Ecto neural progenitor cell (in vitro differentiated cells): ENCODE data around the gene LGR5.

Source experiments
- DNase-seq: peaks from one replicate; pipeline ENCODE4 v3.0.0-alpha.2; 2018; ENCODE audit warnings: low spot score

Gene LGR5

DNA sequence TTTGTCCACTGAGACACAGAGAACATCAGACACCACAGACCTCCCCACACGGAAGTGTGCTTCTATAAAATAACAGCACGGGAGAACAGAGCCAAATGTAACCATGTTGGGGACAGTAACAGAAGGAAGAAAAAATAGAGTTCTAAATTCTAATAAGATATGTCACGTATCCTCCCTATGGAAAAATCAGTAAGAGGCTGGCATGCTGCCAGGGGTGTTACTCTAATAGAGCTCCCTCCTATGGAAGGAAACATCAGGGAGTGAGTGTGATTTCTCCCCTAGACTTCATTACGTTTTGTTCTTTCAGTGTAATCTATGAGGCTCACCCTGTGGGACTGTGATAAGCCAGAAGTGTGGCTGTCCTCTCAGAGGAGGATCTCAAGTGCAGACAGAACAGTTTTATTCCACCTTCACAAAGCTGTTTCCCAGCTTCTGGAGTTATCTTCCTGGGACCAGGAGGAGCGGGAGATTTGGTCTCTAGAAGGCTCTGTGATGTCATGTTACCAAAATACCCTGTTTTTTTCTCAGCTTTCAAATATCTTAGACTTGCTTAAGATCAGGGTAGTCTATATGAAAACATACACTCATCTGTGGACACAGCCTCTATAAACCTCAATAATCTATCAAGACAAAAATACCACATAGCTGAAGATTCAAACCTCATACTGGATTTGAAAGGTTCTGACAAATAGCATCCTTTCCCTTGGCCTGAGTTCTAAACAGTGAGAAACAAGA, 154.8 kb downstream of the LGR5 start:
- DNase-seq: no peak

DNA sequence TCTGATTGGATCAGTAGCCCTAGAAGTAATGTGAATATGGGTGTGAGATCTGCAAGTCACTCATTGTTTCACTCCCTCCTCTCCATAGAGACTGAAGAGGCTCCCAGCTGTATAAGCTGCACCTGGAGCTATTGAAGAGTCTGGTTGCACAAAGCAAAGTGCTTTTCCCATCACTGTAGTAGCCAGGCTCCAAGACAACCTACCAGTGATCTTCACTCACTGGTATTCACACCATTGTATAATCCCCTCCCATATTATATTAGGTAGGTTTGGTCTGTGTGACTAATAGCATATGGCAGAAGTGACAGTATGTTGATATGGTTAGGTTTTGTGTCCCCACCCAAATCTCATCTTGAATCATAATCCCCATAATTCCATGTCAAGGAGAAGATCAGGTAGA, 159.6 kb downstream of the LGR5 start:
- no peak for DNase-seq

DNA sequence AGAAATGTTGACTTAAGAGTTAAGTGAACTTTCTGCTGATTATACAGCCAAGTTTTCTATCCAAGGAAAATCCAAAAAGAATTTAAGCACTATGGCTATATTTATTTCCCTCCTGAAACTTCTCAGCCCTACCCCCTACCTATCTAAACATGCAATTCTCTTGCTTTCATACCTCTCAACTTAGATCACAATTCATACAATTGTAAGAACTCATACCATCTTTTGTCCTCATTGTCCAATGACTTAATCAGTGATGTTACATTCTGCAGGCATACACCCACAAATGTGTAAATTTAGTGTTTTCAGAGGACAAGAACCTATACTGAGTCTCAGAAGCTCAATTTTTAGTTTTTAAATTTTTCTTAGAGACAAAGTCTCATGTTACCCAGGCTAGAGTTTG, 161.9 kb downstream of the LGR5 start:
- no peak for DNase-seq

DNA sequence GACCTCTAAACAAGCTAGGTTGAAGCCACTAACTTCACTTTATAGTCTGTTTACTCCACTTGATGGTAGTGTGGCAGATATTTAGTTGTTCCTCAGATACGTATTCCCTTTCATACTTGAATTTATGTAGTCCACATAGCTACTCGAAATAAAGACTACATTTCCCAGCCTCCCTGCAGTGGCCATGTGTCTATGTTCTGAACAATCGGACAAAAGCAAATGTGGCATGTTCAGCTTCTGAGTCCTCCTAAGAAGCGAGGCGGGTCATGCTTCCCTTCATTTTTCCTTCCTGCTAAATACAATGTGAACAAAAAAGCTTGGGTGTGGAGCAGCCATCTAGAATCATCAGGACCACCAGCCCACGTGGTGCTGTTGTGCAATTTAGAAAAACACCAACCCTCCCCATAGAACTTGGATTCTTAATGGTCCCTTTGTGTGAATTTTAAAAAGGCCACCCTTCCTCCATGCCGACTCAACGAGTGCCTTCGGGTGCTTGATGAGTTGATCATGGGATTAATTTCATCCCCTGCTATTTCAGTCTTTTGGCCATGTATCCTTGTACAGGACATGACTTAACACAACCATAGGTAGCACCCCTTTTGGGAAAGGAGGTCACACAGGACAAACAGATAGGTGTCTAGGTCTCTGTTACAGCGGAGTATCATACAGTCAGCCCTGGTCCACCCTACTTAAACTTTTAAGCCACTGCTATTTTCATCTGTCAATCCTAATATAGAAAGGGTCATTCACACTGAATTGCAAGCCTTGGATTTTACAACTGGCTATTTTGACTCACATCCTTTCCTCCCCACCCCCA, 163.4 kb downstream of the LGR5 start:
- DNase-seq: no peak

DNA sequence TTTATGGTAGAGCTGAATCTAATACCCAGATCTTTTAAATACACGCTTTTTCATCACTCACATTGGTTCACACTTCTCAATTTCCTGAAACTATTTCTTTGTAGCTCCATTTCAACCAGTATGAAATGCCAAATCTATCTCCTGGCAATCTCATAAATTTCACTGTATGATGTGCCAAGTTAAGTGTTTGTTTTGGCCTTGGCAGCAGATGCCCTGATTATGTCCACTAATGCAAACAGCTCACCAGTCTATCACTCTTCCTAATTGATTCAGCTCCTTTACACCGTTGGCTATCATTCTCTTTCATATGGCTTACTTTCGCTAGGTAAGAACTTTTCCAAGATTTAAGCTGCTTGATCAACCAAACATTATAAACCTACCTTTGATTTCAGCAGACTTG, 165.4 kb downstream of the LGR5 start:
- no peak for DNase-seq

DNA sequence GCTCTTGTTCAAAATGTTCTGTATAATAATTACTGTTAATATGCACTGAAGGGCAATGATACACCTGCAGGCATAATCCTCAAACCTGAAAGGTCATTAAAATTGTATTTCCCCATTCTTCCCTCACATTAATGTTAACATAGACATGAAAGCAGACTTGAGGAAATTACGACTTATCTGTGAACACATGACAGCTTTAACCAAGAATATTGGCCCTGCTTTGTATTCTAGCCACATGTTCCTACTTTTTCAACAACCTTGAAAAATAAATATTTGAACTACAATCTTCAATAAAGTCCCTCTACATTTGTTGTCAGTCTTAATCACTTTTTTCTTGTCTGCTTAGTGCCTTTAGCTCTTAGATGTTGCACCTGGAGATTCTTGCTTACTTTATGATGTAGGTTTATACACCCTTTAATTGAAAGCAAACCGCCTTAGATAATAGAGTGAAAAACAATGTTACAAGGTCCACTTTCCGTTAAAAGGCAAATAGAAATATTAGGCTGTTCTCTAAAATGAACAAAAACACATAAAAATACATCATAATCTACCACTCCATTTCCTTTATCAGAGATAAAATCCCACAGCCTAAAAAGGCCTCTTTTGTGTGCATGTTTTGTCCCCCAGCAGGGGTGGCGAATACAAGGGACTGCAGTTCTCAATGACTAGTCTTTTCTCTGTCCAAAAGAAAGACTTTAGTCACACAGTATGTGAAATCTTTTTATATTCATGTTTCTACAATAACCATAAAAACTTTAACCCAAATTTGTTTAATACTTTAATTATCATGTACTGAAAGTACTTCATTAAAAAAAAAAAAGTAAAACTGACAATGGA, 168.1 kb downstream of the LGR5 start:
- DNase-seq: no peak

DNA sequence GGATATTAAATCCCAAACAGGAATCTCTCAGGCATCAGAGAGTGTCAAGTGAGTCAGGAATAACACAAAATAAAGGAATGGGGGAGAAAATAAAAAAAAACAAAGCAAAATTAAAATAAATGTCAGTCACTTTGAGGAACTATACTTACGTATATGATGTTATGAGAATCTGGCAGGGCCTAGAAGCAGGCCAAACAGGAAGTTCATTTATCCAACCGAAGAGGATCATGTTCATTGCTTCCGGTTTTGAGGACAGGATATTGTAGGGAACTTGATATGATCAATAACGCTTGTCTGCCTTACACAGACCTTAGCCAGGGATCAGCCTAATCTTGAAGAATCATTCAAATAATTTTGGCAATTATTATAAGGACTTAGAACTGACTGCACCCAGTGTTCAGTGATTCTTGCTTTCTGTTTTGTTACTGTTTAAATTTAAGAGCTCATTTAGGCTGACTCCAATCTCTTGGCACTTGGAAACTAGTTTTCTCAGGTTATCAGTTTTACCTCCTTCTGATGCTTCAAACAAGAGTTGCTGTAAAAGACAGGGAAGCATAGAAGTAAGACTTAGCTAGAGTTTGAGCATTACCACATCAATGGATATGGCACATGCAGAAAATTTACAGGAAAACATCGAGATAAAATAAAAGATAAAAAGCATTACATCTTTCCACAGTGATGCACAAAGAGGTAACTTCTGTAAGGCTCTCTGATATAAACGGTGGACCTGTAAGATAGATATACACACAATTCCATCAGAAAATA, 170.6 kb downstream of the LGR5 start:
- no peak for DNase-seq

DNA sequence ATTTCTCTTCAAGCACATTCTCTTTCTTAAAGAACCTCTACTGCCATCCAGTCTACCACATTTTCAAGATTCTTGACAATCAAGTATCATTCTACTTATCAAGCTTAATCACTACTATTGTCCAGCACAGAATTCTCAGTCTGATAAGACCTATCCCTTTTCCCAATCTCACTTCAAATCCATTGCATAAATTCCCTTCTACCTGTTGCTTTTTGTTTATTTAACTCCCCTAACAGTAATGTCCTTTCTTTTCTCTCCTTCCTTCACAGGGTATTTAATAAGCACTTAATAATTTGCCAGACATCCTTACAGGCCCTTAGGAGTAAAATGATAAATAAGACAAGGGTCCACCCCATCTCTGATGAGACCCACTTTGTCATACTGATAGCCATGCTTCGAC, 182.3 kb downstream of the LGR5 start:
- no peak for DNase-seq

DNA sequence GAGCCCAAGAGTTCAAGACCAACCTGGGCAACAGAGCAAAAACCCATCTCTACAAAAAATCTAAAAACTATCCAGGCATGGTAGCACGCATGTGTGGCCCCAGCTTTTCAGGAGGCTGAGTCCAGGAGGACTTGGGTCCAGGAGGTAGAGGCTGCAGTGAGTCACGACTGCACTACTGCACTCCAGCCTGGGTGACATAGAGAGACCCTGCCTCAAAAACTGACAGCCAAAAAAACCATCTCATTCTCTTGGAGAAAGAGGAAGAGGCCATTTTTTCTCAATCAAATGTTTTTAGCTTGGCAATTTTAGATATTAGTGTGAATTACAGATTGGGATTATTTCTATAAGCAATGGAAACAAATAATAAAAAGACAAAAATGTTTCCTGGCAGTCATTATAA, 185.9 kb downstream of the LGR5 start:
- no peak for DNase-seq

DNA sequence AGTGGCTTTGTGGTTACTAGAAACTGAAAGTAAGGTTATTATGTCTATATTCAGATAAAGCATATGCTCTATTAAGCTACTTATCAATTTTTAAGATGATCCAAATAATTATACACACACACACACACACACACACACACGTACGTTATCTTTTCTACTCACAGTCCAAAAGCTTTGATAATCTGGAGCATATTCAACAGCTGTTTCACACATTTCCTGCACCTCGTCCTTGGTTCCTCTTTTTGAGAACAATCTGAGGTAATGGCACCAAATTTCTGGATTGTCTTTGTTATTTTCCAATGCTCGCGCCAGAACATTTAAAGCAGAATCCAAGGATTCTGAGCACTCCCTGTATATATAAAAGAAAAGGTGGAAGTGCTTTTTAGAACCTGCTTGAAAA, 186.5 kb downstream of the LGR5 start:
- no peak for DNase-seq

DNA sequence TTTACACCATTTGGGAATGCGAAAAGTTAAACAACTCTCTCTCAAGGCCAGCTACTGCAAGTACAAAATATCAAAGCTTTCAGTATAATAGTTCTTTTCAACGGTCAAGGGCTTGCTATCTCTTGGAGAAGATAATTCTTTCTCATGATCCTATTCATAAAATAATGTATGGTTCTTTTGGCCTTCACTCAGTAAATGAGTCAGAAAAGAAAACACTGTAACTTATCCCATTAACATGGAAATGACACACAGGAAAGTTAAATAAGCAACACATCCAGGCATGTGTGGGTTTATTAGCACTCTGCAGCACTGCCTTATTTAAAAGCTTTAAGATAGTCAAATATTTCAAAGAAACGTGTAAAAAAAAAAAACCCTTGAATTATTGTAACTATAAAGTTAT, 187.2 kb downstream of the LGR5 start:
- DNase-seq: no peak

DNA sequence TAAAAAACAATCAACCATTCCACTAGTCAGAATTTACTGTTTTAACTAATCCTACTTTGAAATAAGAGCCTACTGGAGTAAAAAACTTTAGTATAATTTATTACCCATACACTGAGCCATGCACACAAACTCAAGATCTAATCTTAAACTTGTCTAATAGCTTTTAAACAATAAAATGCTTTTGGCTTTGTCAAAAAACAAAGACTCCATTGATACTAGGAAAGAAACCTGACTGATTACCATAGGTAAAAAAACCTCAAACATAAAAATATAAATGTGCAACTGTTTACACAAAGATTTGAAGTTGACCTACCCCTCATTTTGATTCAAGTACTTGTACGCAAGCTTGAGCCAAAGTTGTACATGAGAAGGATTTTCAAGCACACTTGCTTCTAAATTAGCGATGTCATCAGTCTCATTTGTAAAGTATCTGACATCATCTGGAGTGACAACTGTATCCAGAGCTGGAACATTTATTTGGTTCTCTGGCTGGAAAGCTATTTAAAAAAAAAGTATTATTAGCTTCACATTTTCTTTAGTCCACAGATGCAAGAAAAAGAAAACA, 187.9 kb downstream of the LGR5 start:
- DNase-seq: no peak
